HEK293 (cell line): ENCODE results near the gene OR51V1.
"Not testable (repeated sequence)": the region's sequence is repeated elsewhere in the genome, so short reads cannot be mapped to it uniquely, and the experiment has no call there.

Experiments
- CTCF ChIP-seq: fragments of 450-650 bp; formaldehyde crosslinking; IDR thresholded peaks from 2 replicates; pipeline ENCODE4 v1.5.1; 2016; ENCODE audit warnings: missing biosample characterization, missing genetic modification characterization
- REST ChIP-seq: fragments of 450-650 bp; formaldehyde crosslinking; IDR thresholded peaks from 2 replicates; pipeline ENCODE4 v1.5.1; 2016; ENCODE audit warnings: missing biosample characterization, missing genetic modification characterization
- SP2 ChIP-seq: fragments of 450-650 bp; formaldehyde crosslinking; IDR thresholded peaks from 2 replicates; pipeline ENCODE4 v1.5.1; 2016; ENCODE audit warnings: missing biosample characterization, missing genetic modification characterization
- TCF7L2 ChIP-seq: IDR thresholded peaks from 2 replicates; pipeline ENCODE4 v1.6.1; 2011; ENCODE audit warnings: low read depth, mild to moderate bottlenecking, inconsistent platforms, low read length, moderate library complexity, borderline replicate concordance
- TRIM28 ChIP-seq: IDR thresholded peaks from 2 replicates; pipeline ENCODE4 v1.6.1; 2011; ENCODE audit warnings: low read length, control low read depth, borderline replicate concordance
- ZBTB44 ChIP-seq: fragments of 450-650 bp; IDR thresholded peaks from 2 replicates; pipeline ENCODE4 v1.5.1; 2018; ENCODE audit warnings: missing biosample characterization, mild to moderate bottlenecking, missing genetic modification characterization
- ZFP3 ChIP-seq: fragments of 450-650 bp; formaldehyde crosslinking; IDR thresholded peaks from 2 replicates; pipeline ENCODE4 v1.5.1; 2016; ENCODE audit warnings: low read depth, missing biosample characterization, missing genetic modification characterization
- ZNF362 ChIP-seq: fragments of 450-650 bp; formaldehyde crosslinking; IDR thresholded peaks from 2 replicates; pipeline ENCODE4 v1.5.1; 2016; ENCODE audit warnings: missing biosample characterization, missing genetic modification characterization
- ZSCAN30 ChIP-seq: fragments of 450-650 bp; IDR thresholded peaks from 2 replicates; pipeline ENCODE4 v1.5.1; 2018; ENCODE audit warnings: missing biosample characterization, mild to moderate bottlenecking, missing genetic modification characterization, moderate library complexity

- TF ChIP-seq TCF7L2; CTCF (tag by site-specific recombination); ZBTB44 (tag by site-specific recombination); SP2 (tag by site-specific recombination); ZFP3 (tag by site-specific recombination); TRIM28; ZNF362 (tag by site-specific recombination); REST (tag by site-specific recombination); ZSCAN30: not testable (repeated sequence)
These were observed 49.4 kb upstream of the OR51V1 start, which contains the start of gene HBG1 for GRCh38 chr11:5249807-5250396.
